GM20000 (cell line): ENCODE measurements around the gene CEP112.

Source experiments
- DNase-seq: peaks from one replicate; pipeline ENCODE4 v3.0.0; 2012; ENCODE audit warnings: low spot score
- CTCF ChIP-seq: IDR thresholded peaks from 2 replicates; pipeline ENCODE4 v1.5.1; 2012; ENCODE audit warnings: mild to moderate bottlenecking, control low read depth; ENCODE audit errors: extremely low read depth, missing control alignments

The CEP112 gene

GRCh38 chr17:66008680-66009079, 183.3 kb downstream of the CEP112 start:
- DNase-seq = no peak
- no peak for TF ChIP-seq CTCF

- no peak for TF ChIP-seq CTCF
- no peak for DNase-seq
Measured at GRCh38 chr17:66006654-66007053, 185.3 kb downstream of the CEP112 start.

GRCh38 chr17:66002812-66003211, 189.1 kb downstream of the CEP112 start:
- DNase-seq = no peak
- no peak for TF ChIP-seq CTCF

- no peak for TF ChIP-seq CTCF
- DNase-seq = no peak
Measured at GRCh38 chr17:66002063-66002585, 189.8 kb downstream of the CEP112 start.

- TF ChIP-seq CTCF = no peak
- no peak for DNase-seq
Measured at GRCh38 chr17:66000216-66000615, 191.7 kb downstream of the CEP112 start.

GRCh38 chr17:65998675-65999074, 193.3 kb downstream of the CEP112 start:
- no peak for DNase-seq
- TF ChIP-seq CTCF = no peak

GRCh38 chr17:65994679-65995078, 197.3 kb downstream of the CEP112 start:
- no peak for DNase-seq
- no peak for TF ChIP-seq CTCF
